AG10803 (cell line): Measurements from ENCODE around the gene UBE2J2.

Source experiments
- DNase-seq: peaks from one replicate; pipeline ENCODE4 v3.0.0; 2010; ENCODE audit warnings: low read depth
- H3K4me3 ChIP-seq: 2 replicates; pipeline ENCODE4 v1.5.1; 2011; ENCODE audit warnings: mild to moderate bottlenecking, low read length, control low read depth
- TF ChIP-seq, protein P1 (sequence below): conservative IDR thresholded peaks from 2 replicates; pipeline ENCODE4 v1.5.1; 2011; ENCODE audit warnings: mild to moderate bottlenecking, low read length, control low read depth, inconsistent platforms

UBE2J2 gene

DNA sequence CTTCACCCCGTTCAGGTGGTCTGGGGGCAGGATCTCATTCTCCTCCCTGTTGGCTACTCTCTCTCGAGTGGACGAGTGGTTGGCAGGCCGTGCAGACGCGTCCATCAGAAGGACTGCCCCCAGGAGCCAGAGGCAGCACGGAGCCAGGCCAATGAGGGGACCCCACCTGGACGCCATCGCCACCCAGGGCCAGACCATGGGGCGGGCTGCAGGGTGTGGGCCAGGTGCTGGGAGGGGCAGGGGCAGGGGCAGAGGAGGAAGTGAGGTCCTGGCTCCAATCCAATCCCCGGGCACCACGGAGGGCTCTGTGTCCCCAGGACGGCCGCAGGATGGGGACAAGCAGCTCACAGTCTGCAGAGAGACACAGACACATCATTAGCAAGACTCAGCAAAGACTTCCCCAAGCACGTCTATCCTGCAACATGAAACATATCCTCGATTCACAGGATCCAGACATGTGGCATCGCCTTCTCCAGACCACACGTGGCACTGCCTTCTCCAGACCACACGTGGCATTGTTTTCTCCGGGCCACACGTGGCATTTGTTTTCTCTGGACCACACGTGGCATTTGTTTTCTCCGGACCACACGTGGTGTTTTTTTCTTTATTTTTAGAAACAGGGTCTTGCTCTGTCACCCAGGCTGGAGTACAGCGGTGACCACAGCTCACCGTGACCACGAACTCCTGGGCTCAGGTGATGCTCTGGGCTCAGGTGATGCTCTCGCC, 44.9 kb downstream of the UBE2J2 start:
- DNase-seq = no peak
- H3K4me3 ChIP-seq = no peak overlapping the region
- TF ChIP-seq, protein P1, sequence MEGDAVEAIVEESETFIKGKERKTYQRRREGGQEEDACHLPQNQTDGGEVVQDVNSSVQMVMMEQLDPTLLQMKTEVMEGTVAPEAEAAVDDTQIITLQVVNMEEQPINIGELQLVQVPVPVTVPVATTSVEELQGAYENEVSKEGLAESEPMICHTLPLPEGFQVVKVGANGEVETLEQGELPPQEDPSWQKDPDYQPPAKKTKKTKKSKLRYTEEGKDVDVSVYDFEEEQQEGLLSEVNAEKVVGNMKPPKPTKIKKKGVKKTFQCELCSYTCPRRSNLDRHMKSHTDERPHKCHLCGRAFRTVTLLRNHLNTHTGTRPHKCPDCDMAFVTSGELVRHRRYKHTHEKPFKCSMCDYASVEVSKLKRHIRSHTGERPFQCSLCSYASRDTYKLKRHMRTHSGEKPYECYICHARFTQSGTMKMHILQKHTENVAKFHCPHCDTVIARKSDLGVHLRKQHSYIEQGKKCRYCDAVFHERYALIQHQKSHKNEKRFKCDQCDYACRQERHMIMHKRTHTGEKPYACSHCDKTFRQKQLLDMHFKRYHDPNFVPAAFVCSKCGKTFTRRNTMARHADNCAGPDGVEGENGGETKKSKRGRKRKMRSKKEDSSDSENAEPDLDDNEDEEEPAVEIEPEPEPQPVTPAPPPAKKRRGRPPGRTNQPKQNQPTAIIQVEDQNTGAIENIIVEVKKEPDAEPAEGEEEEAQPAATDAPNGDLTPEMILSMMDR = no peak

DNA sequence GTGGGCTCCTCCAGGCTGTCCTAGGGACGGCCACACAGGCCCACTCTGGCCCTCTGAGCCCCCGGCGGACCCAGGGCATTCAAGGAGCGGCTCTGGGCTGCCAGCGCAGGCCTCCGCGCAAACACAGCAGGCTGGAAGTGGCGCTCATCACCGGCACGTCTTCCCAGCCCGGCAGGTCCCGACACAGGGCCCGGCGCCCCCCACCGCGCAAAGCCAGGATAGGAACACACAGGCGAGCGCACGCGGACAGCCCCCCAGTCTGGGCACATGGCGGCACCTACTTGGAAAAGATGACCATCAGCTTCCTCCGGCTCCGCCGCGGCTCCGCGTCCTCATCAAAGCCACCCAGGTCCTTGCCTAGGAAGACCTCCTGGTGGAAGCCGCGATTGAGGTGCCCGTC, 45.5 kb downstream of the UBE2J2 start:
- TF ChIP-seq, protein P1 = no peak
- no peak for DNase-seq
- no peak overlapping the region for H3K4me3 ChIP-seq

DNA sequence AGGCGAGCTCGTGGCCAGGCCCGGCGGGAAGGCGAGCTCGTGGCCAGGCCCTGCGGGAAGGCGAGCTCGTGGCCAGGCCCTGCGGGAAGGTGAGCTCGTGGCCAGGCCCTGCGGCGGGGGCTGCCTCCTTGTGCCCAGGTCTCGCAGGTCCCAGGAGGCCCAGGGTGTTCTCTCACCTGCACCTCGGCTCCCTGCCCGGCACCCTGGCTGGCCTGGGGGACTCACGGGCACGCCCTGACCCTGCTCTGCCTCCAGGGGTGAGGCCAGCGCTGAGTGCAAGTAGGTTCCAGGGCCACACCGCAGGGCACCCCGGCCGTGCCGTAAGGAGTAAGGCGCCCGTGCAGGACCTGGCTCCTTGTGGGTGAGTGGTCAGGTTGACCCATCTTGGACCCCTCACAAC, 46.3 kb downstream of the UBE2J2 start:
- TF ChIP-seq, protein P1 = no peak
- DNase-seq = no peak
- no peak overlapping the region for H3K4me3 ChIP-seq

DNA sequence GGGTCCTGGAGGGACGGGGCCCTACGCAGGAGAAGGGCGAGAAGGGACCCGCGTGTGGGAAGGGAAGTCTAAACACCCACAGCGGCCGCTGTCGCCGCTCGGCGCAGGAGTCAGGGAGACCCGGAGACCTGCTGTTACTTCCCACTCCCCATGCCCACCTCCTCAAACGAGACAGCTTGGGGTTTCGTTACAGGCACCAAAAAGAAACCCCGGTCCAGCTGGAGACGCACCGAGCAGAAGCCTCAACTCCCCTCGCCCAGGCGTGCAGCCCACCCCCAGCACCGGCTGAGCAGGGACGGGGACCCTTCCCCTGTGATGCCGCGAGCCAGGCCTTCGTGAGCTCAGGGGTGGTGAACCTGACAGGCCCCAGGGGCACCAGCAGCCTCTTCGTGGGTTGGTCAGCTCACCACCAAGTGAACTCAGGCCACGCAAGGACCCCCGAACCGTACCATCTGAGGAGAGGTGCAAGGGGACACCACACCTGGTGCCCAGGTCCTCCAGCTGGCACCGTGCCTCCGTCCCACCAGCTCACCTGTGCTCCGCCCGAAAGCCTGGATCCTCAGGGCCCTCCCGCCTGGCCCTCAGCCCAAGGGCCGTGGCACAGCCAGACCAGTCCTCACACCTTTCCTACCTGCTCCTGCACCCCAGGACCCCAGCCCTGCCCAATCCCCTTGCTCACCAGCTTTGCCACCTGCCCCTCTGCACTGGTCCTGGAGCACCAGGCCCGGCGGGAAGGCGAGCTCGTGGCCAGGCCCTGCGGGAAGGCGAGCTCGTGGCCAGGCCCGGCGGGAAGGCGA, 46.9 kb downstream of the UBE2J2 start:
- H3K4me3 ChIP-seq = no peak overlapping the region
- TF ChIP-seq, protein P1 = no peak
- no peak for DNase-seq

DNA sequence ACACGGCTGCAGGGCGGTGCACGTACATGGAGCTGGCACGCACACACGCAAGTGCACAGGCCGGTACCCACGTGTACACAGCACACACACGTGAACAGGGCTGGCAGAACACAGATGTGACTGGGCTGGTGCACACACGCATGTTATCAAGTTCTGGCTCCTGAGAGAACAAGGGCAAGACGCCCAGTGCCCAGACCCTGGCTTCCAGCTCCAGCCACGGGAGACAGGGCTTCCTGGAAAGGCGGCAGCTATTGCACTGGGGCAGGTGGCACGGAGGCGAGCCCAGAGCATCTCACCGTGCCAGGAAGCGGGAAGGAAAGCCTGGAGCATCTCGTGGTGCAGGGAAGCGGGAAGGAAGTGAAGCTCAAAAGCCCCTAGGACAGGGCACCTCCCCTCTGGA, 47.7 kb downstream of the UBE2J2 start:
- H3K4me3 ChIP-seq = no peak overlapping the region
- no peak for DNase-seq
- TF ChIP-seq, protein P1 = no peak

DNA sequence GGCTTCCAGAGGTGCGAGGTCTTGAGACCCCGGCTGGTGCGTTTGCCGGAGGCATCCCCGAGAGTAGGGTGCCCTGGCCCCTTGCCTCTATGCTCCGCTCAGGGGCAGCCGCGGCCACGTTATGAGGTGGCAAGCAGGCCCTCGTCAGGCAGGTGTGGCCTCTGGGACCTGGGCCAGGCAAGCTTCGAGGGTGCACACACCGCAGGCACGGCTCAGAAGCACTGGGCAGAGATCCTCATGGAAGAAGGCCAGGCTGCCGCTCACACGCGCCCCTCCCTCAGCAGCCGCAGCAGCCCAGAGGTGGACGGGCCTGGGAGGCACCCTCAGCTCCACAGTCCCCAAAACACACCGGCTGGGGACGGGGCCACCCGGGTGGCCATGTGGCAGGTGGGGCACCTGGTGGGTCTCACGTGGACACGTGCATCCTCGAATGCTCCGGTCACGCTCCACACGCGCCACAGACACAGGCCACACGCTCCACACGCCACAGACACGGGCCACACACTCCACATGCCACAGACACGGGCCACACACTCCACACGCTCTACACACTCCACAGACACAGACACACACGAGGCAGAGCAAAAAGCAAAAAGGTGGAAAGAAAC, 48.3 kb downstream of the UBE2J2 start:
- DNase-seq = no peak
- TF ChIP-seq, protein P1 = no peak
- H3K4me3 ChIP-seq = no peak overlapping the region

DNA sequence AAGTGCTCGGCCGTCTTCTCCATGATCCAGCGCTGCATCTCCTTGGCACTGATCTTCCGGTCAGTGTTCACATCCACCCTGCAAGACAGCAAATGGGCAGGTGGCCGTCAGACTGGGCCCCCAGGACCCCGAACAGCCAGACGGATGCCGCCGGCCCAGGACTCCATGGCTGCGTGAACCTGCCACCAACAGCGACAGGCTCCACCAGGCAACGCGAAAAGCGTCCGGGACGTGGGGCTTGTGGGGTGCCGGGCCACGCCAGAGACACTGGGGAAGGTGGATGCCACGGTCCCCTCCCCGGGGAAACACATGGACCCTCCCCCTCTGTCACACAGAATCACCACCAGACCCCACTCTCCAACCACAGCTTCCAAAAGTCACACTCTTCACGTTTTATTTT, 49.8 kb downstream of the UBE2J2 start:
- DNase-seq = no peak
- H3K4me3 ChIP-seq = no peak overlapping the region
- TF ChIP-seq, protein P1 = no peak
